ENCODE measurements around the gene CFHR5. TPM values are rescaled to one million over a fixed set of nuclear protein-coding genes. Genes with fewer than 3 reads are reported as not detected.

The CFHR5 gene
- total and polyA plus RNA-seq, 2 of the 13 experiments (the other 11 are each of a cell fraction or from before 2014, with no cell fraction given), result not detected

DNA sequence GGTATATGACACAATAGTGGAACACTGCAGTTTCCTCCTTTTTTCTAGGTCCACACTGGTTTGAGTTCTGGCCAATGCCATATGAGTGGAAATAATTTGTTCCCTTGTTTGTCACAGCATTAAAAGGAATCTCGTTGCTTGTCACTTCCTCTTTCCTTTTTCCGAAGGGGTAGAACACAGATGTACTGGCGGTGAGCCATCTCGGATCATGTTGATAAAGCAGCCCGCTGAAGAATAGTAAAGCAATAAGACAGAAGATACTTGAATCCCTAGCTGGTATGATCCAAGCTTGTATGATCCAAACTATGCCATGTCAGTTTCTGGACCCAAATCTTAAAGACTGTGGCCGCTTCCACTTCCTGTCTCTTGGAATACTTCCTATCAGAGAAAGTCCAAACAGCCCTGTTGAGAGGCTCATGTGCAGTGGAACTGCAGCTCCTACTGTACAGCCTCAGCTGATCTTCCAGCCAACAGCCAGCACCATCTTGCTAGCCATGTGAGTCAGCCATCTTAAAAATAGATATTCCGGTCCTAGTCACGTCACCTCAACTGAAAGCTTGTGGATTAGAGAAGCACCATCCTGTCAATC, 40.3 kb downstream of the CFHR5 start:
- ATAC-seq (no peak), FAIRE-seq (no peak), DNase-seq (ENCODE audit: low spot score) (no peak)
- no peaks in the 10 kb centered on the region for H3K4me1 ChIP-seq (ENCODE audit: insufficient read depth, low read length)
- H3K9ac ChIP-seq (ENCODE audit: insufficient read depth, low read depth, low read length), result no peak overlapping the region
- H3K9me3 ChIP-seq (ENCODE audit: low read length), result no peaks in the 10 kb centered on the region
- H3K4me2 ChIP-seq (ENCODE audit: low read depth, low read length), result no peak overlapping the region
- no peaks in the 10 kb centered on the region for H3K36me3 ChIP-seq (replicated peaks in 1 of 2; ENCODE audit: control insufficient read depth in 1 of 2, insufficient read depth in 2 of 2, low read length in 2 of 2)
- ChIA-PET POLR2A (no interaction called here), CTCF (ENCODE audit: low intra/inter-chr PET ratio, low total read pairs) (no interaction called here)
- intact Hi-C loops (cut with micrococcal nuclease; ENCODE audit: unreplicated experiment) (no loop called here), in situ Hi-C loops (cut with HindIII; ENCODE audit: extremely low pct_ligation_motif_present, low pct_unique_long_range_greater_than_20kb) (no loop called here)
- no peak overlapping the region for H3K27ac ChIP-seq (ENCODE audit: extremely low read length, insufficient read depth, low read length)
- no peaks in the 10 kb centered on the region for H3K79me2 ChIP-seq (ENCODE audit: insufficient read depth, low read length)
- no peaks in the 10 kb centered on the region for H4K20me1 ChIP-seq (ENCODE audit: insufficient read depth, low read length)
- BruUV-seq (replicated peaks), result no TSS peak
- no peak overlapping the region for H2AFZ ChIP-seq (ENCODE audit: low read length)
- WGBS (ENCODE audit: low lambda C conversion rate), result 51% methylated on average over 8 of the region's 8 CpGs
- no peaks in the 10 kb centered on the region for H3K27me3 ChIP-seq (ENCODE audit: control insufficient read depth in 1 of 2, insufficient read depth in 2 of 2, low read length in 2 of 2)
- H3K4me3 ChIP-seq (replicated peaks in 1 of 3; ENCODE audit: insufficient read depth in 1 of 3, low read depth in 2 of 3, low read length in 3 of 3), result no peak overlapping the region
- TF ChIP-seq KMT2B (CRISPR knock-in tag; IDR thresholded peaks at IDR 0.05), result no peak
- TF ChIP-seq ZNF660 (CRISPR knock-in tag; IDR thresholded peaks at IDR 0.05; ENCODE audit: borderline replicate concordance, low read depth), result no peak

DNA sequence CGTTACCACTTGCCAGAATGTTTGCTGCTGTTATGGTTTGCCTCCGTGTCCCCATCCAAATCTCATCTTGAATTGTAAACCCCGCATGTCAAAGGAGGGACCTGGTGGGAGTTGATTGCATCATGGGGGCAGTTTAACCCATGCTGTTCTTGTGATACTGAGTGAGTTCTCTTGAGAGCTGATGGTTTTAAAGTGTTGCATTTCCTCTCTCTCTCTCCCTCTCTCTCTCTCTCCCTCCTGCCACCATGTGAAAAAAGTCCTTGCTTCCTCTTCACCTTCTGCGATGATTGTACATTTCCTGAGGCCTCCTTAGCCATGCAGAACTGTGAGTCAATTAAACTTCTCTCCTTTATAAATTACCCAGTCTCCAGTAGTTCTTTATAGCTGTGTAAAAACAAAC, 44.4 kb downstream of the CFHR5 start:
- 43% methylated on average over 4 of the region's 4 CpGs for WGBS (ENCODE audit: low lambda C conversion rate)

More for the DNA sequence above, 44.4 kb downstream of the CFHR5 start:
- DNase-seq (ENCODE audit: low spot score) (no peak), ATAC-seq (no peak), FAIRE-seq (no peak)
- Histone ChIP-seq H3K4me1 (ENCODE audit: insufficient read depth, low read length) (peaks cover 10% of the 10 kb centered on the region; the same call in 1 of the 2 replicates), H4K20me1 (ENCODE audit: insufficient read depth, low read length) (no peaks in the 10 kb centered on the region), H3K27me3 (ENCODE audit: control insufficient read depth in 1 of 2, insufficient read depth in 2 of 2, low read length in 2 of 2) (no peaks in the 10 kb centered on the region), H3K9ac (ENCODE audit: insufficient read depth, low read depth, low read length) (no peak overlapping the region), H3K4me2 (ENCODE audit: low read depth, low read length) (no peak overlapping the region), H3K27ac (ENCODE audit: extremely low read length, insufficient read depth, low read length) (no peak overlapping the region), H3K4me3 (replicated peaks in 1 of 3; ENCODE audit: insufficient read depth in 1 of 3, low read depth in 2 of 3, low read length in 3 of 3) (no peak overlapping the region), H3K9me3 (ENCODE audit: low read length) (no peaks in the 10 kb centered on the region), H3K79me2 (ENCODE audit: insufficient read depth, low read length) (no peaks in the 10 kb centered on the region), H2AFZ (ENCODE audit: low read length) (no peak overlapping the region), H3K36me3 (replicated peaks in 1 of 2; ENCODE audit: control insufficient read depth in 1 of 2, insufficient read depth in 2 of 2, low read length in 2 of 2) (no peaks in the 10 kb centered on the region)
- BruUV-seq (replicated peaks), result no TSS peak
- intact Hi-C loops (cut with micrococcal nuclease; ENCODE audit: unreplicated experiment), result no loop called here
- CTCF ChIA-PET (ENCODE audit: low intra/inter-chr PET ratio, low total read pairs), result no interaction called here
- POLR2A ChIA-PET, result no interaction called here
- no peak for TF ChIP-seq ZSCAN20 (CRISPR knock-in tag; IDR thresholded peaks at IDR 0.05; ENCODE audit: borderline replicate concordance)
- no peak for TF ChIP-seq TEAD3 (CRISPR knock-in tag; optimal IDR thresholded peaks at IDR 0.05; ENCODE audit: borderline replicate concordance)
- peak; percentile 3; the same call in 1 of the 2 replicates for TF ChIP-seq CEBPB (IDR thresholded peaks at IDR 0.05; ENCODE audit: borderline replicate concordance, low read depth, low read length)
- TF ChIP-seq, protein P1, sequence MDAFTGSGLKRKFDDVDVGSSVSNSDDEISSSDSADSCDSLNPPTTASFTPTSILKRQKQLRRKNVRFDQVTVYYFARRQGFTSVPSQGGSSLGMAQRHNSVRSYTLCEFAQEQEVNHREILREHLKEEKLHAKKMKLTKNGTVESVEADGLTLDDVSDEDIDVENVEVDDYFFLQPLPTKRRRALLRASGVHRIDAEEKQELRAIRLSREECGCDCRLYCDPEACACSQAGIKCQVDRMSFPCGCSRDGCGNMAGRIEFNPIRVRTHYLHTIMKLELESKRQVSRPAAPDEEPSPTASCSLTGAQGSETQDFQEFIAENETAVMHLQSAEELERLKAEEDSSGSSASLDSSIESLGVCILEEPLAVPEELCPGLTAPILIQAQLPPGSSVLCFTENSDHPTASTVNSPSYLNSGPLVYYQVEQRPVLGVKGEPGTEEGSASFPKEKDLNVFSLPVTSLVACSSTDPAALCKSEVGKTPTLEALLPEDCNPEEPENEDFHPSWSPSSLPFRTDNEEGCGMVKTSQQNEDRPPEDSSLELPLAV (CRISPR knock-in tag; conservative IDR thresholded peaks at IDR 0.05; ENCODE audit: low read depth), result no peak
- in situ Hi-C loops (cut with HindIII; ENCODE audit: extremely low pct_ligation_motif_present, low pct_unique_long_range_greater_than_20kb), result no loop called here

Data from HepG2 (cell line).